Measurements from ENCODE around the gene UBE2I.
"Not testable (repeated sequence)": the region's sequence is repeated elsewhere in the genome, so short reads cannot be mapped to it uniquely, and the experiment has no call there.

The UBE2I gene

DNA sequence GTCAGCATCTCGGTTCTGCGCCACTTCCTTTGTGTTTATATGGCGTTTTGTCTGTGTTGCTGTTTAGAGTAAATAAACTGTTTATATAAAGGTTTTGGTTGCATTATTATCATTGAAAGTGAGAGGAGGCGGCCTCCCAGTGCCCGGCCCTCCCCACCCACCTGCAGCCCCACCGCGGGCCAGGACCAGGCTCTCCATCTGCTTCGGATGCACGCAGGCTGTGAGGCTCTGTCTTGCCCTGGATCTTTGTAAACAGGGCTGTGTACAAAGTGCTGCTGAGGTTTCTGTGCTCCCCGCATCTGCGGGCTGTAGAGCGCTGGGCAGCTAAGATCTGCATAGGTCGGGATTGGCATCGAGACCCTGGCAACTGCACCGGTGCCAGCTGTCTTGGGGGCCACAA is 15.8 kb downstream of the UBE2I start:
- H3K27ac ChIP-seq (ENCODE audit: poor library complexity, severe bottlenecking): no peak overlapping the region
- no peak for ATAC-seq (ENCODE audit: low read depth)
- DNase-seq (ENCODE audit: low spot score): no peak
- H3K27me3 ChIP-seq (ENCODE audit: insufficient read depth, poor library complexity, severe bottlenecking): no peaks in the 10 kb centered on the region
- H3K36me3 ChIP-seq (ENCODE audit: low read depth): peaks cover 32% of the 10 kb centered on the region
- H3K4me3 ChIP-seq (ENCODE audit: severe bottlenecking): no peak overlapping the region
- TF ChIP-seq, protein P1, sequence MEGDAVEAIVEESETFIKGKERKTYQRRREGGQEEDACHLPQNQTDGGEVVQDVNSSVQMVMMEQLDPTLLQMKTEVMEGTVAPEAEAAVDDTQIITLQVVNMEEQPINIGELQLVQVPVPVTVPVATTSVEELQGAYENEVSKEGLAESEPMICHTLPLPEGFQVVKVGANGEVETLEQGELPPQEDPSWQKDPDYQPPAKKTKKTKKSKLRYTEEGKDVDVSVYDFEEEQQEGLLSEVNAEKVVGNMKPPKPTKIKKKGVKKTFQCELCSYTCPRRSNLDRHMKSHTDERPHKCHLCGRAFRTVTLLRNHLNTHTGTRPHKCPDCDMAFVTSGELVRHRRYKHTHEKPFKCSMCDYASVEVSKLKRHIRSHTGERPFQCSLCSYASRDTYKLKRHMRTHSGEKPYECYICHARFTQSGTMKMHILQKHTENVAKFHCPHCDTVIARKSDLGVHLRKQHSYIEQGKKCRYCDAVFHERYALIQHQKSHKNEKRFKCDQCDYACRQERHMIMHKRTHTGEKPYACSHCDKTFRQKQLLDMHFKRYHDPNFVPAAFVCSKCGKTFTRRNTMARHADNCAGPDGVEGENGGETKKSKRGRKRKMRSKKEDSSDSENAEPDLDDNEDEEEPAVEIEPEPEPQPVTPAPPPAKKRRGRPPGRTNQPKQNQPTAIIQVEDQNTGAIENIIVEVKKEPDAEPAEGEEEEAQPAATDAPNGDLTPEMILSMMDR (IDR thresholded peaks at IDR 0.05; ENCODE audit: poor library complexity, severe bottlenecking): no peak
- H3K9me3 ChIP-seq (ENCODE audit: severe bottlenecking): no peaks in the 10 kb centered on the region
- H3K4me1 ChIP-seq (ENCODE audit: insufficient read depth, poor library complexity, severe bottlenecking): no peaks in the 10 kb centered on the region

DNA sequence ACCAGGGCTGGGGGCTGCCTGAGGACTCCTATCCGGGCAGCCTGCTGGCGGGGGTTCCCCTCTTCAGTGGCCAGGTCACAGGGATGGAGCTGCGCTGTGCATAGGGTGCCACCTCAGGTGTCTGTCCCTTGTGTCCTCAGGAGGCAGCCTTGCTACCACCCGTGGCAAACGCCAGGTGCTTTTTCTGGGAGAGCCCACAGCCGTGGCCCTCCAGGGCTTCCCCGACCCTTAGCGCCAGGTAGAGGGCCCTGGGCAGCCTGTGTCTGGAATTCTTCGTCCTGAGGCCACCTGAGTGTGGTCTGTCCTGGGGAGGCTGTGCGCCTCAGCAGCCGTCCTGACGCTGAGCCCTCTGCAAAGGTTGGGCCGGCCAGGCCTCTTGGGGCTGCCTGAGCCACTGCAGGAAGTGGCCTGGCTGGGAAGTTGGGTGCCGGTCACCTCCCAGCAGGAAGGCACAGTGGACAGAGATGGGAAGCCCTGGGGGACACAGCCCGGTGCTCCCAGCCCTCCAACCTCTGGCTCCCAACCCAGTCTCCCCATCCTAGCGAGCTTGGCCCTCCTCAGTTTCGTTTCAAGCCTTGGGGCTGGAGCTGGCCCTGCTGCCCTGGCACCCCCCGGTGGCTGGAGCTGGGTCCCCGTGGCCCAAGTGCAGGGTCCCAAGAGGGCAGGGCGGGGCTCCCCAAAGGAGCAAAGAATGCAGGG is 16.4 kb downstream of the UBE2I start:
- Histone ChIP-seq H3K27ac (ENCODE audit: poor library complexity, severe bottlenecking) (no peak overlapping the region), H3K36me3 (ENCODE audit: low read depth) (peaks cover 27% of the 10 kb centered on the region), H3K9me3 (ENCODE audit: severe bottlenecking) (no peaks in the 10 kb centered on the region), H3K4me3 (ENCODE audit: severe bottlenecking) (no peak overlapping the region), H3K4me1 (ENCODE audit: insufficient read depth, poor library complexity, severe bottlenecking) (no peaks in the 10 kb centered on the region), H3K27me3 (ENCODE audit: insufficient read depth, poor library complexity, severe bottlenecking) (no peaks in the 10 kb centered on the region)
- DNase-seq (ENCODE audit: low spot score): no peak
- peak; percentile 20; the same call in 2 of the 3 replicates for ATAC-seq (ENCODE audit: low read depth)
- TF ChIP-seq, protein P1 (IDR thresholded peaks at IDR 0.05; ENCODE audit: poor library complexity, severe bottlenecking): no peak

DNA sequence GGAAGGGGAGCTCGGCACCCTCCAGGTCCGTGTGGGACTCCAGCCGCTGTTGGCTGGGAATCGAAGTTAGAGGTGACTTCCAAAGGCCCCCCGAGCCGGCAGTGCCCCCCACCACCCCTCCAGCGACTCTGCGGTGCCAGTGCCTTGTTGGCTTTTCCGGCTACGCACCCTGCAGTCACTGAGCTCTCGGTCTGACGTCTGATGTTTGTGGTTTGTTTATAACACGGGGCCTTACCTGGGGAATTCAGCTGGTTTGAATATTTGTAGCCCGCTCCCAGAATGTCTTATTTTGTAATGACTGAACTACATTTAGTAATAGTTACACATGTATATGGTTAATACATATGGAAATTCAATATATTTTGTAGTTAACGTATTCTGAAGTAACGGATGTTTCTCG is 17.0 kb downstream of the UBE2I start:
- no peak overlapping the region for H3K27ac ChIP-seq (ENCODE audit: poor library complexity, severe bottlenecking)
- no peak for ATAC-seq (ENCODE audit: low read depth)
- TF ChIP-seq, protein P1 (IDR thresholded peaks at IDR 0.05; ENCODE audit: poor library complexity, severe bottlenecking): no peak

DNA sequence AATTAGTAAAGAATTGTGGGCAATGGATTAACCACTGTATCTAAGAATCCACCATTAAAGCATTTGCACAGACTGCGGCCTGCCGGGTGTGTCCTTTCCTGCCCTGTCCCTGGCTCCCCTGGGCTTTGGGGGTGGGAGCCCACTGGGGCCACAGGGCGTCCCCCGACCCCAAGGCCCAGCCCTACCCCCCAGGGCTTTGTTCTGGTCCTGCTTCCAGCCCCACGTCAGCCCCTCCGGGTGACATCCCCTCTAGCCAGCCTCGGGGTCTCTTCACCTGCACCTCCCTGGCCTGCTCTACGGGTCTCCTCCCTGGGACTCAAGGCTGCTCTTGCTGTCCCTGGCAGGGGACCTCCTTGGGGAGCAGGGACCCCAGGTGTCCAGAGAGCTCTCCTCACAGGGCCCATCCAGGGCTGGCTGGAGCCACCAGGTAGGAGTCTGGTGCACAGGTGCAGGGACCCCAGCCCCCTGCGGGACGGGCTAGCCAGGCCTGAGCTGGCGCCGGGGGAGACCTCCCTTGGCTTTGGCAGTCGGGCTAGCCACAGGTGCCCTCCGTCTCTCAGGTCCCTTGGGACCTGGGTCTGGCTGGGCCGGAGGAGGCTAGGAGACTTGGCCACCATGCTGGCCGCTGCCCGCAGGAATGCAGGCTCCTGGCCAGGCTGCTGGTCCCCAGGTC is 17.6 kb downstream of the UBE2I start:
- DNase-seq (ENCODE audit: low spot score) (no peak), ATAC-seq (ENCODE audit: low read depth) (peak; percentile 17; the same call in 2 of the 3 replicates)
- Histone ChIP-seq H3K27me3 (ENCODE audit: insufficient read depth, poor library complexity, severe bottlenecking) (peaks cover 7% of the 10 kb centered on the region), H3K4me3 (ENCODE audit: severe bottlenecking) (no peak overlapping the region), H3K9me3 (ENCODE audit: severe bottlenecking) (no peaks in the 10 kb centered on the region), H3K36me3 (ENCODE audit: low read depth) (peaks cover 21% of the 10 kb centered on the region), H3K4me1 (ENCODE audit: insufficient read depth, poor library complexity, severe bottlenecking) (peaks cover 6% of the 10 kb centered on the region), H3K27ac (ENCODE audit: poor library complexity, severe bottlenecking) (no peak overlapping the region)
- TF ChIP-seq, protein P1 (IDR thresholded peaks at IDR 0.05; ENCODE audit: poor library complexity, severe bottlenecking): no peak

More for the DNA sequence above, 17.0 kb downstream of the UBE2I start:
- Histone ChIP-seq H3K36me3 (ENCODE audit: low read depth) (peaks cover 21% of the 10 kb centered on the region), H3K27me3 (ENCODE audit: insufficient read depth, poor library complexity, severe bottlenecking) (peaks cover under 1% of the 10 kb centered on the region), H3K4me1 (ENCODE audit: insufficient read depth, poor library complexity, severe bottlenecking) (no peaks in the 10 kb centered on the region), H3K4me3 (ENCODE audit: severe bottlenecking) (no peak overlapping the region), H3K9me3 (ENCODE audit: severe bottlenecking) (no peaks in the 10 kb centered on the region)
- DNase-seq (ENCODE audit: low spot score): no peak

DNA sequence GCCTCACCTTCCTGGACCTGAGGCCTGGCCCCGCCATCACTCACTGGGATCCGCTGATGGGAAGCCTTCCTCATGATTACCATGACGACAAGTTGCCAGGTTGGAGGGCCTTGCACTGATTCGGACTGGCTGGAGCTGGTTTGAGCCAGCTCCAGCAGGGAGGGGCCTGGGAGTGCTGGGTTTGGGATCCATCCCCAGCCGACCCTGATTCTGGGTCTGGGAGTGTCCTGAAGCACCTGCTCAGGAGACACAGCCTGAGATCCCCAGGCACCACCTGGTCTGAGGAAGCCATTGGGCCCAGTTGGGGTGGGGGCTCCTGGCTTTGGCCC is 18.1 kb downstream of the UBE2I start:
- TF ChIP-seq, protein P1 (IDR thresholded peaks at IDR 0.05; ENCODE audit: poor library complexity, severe bottlenecking): no peak
- H3K36me3 ChIP-seq (ENCODE audit: low read depth): peaks cover 17% of the 10 kb centered on the region
- no peak for ATAC-seq (ENCODE audit: low read depth)
- peaks cover 6% of the 10 kb centered on the region for H3K4me1 ChIP-seq (ENCODE audit: insufficient read depth, poor library complexity, severe bottlenecking)
- H3K4me3 ChIP-seq (ENCODE audit: severe bottlenecking): no peak overlapping the region
- H3K9me3 ChIP-seq (ENCODE audit: severe bottlenecking): no peaks in the 10 kb centered on the region
- H3K27ac ChIP-seq (ENCODE audit: poor library complexity, severe bottlenecking): no peak overlapping the region
- no peak for DNase-seq (ENCODE audit: low spot score)
- H3K27me3 ChIP-seq (ENCODE audit: insufficient read depth, poor library complexity, severe bottlenecking): peaks cover 12% of the 10 kb centered on the region

DNA sequence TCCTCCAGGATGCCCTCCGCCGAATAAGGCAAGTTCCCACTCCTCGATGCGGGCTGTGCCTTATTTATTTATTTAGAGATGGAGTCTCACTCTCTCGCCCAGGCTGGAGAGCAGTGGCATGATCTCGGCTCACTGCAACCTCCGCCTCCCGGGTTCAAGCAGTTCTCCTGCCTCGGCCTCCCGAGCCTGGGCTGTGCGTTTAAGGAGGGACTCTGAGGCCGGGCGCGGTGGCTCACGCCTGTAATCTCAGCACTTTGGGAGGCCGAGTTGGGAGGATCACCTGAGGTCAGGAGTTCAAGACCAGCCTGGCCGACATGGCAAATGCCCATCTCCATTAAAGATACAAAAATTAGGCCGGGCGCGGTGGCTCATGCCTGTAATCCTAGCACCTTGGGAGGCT is 18.7 kb downstream of the UBE2I start:
- not testable (repeated sequence) for H3K4me1 ChIP-seq (ENCODE audit: insufficient read depth, poor library complexity, severe bottlenecking); H3K9me3 ChIP-seq (ENCODE audit: severe bottlenecking); H3K4me3 ChIP-seq (ENCODE audit: severe bottlenecking); H3K27ac ChIP-seq (ENCODE audit: poor library complexity, severe bottlenecking); ATAC-seq (ENCODE audit: low read depth); DNase-seq (ENCODE audit: low spot score)
- H3K27me3 ChIP-seq (ENCODE audit: insufficient read depth, poor library complexity, severe bottlenecking): peaks cover 18% of the 10 kb centered on the region
- H3K36me3 ChIP-seq (ENCODE audit: low read depth): peaks cover 15% of the 10 kb centered on the region

DNA sequence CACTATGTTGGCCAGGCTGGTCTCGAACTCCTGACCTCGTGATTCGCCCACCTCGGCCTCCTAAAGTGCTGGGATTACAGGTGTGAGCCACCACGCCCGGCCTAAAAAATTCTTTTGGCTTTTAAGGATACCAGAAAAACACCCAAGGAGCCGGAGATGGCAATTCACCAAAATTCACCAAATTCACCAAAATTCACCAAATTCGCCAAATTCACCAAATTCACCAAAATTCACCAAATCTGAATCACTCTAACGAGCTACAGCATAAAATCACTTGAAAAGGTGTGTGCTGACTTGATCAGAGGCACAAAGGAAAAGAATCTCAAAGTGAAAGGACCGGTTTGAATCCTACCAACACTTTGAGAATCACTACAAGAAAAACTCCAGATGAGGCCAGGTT is 19.5 kb downstream of the UBE2I start:
- DNase-seq (ENCODE audit: low spot score); H3K4me1 ChIP-seq (ENCODE audit: insufficient read depth, poor library complexity, severe bottlenecking); H3K27ac ChIP-seq (ENCODE audit: poor library complexity, severe bottlenecking); ATAC-seq (ENCODE audit: low read depth); H3K4me3 ChIP-seq (ENCODE audit: severe bottlenecking); H3K9me3 ChIP-seq (ENCODE audit: severe bottlenecking): not testable (repeated sequence)
- peaks cover 24% of the 10 kb centered on the region for H3K27me3 ChIP-seq (ENCODE audit: insufficient read depth, poor library complexity, severe bottlenecking)
- H3K36me3 ChIP-seq (ENCODE audit: low read depth): peaks cover 10% of the 10 kb centered on the region
